Caco-2 (cell line): ENCODE data around the gene PAWR. TPM values are rescaled to one million over a fixed set of nuclear protein-coding genes. Genes with fewer than 3 reads are reported as not detected.
"Not testable (repeated sequence)": the region's sequence is repeated elsewhere in the genome, so short reads cannot be mapped to it uniquely, and the experiment has no call there.

Source experiments
- BruUV-seq: library from RNA; stranded (reverse); fragments of 400-500 nt; replicated peaks from 2 replicates; lab custom pipeline; 2021; lab: Mats Ljungman, UMichigan
- CTCF ChIA-PET: fragments of 300-600 bp; sonication (Branson Sonifier 250); formaldehyde crosslinking; loops from one replicate; lab custom pipeline; 2022; ENCODE audit warnings: antibody characterized with exemption; lab: Charles Lee
- POLR2A ChIA-PET: fragments of 300-600 bp; sonication (Branson Sonifier 250); formaldehyde crosslinking; loops from one replicate; lab custom pipeline; 2022; ENCODE audit warnings: antibody characterized with exemption; lab: Charles Lee
- DNase-seq, 2 experiments: peaks; one replicate each; pipeline versions ENCODE4 v3.0.0 to v3.0.0-alpha.2; 2020 to 2022
- H3K27me3 ChIP-seq: replicated peaks from 2 replicates; pipeline ENCODE4 v1.6.0; 2011; ENCODE audit warnings: low read length; ENCODE audit not compliant: control insufficient read depth, insufficient read depth
- H3K36me3 ChIP-seq: 2 replicates; pipeline ENCODE4 v1.5.1; 2011; ENCODE audit warnings: low read length; ENCODE audit not compliant: control insufficient read depth, insufficient read depth
- H3K4me1 ChIP-seq: fragments of 250-450 bp; sonication (Bioruptor Pico); 2 replicates; pipeline ENCODE4 v1.5.1; 2020; ENCODE audit warnings: mild to moderate bottlenecking
- H3K4me3 ChIP-seq: 2 replicates; pipeline ENCODE4 v1.5.1; 2011; ENCODE audit warnings: low read depth, mild to moderate bottlenecking, control low read depth, low read length
- H3K9me3 ChIP-seq: fragments of 250-450 bp; sonication (Bioruptor Pico); 2 replicates; pipeline ENCODE4 v1.5.1; 2020; ENCODE audit warnings: mild to moderate bottlenecking, moderate library complexity
- H3K27ac Mint-ChIP-seq: one replicate; pipeline ENCODE4 v1.8.0; 2022; ENCODE audit warnings: mixed read lengths; ENCODE audit not compliant: unreplicated experiment
- H3K27me3 Mint-ChIP-seq: one replicate; pipeline ENCODE4 v1.8.0; 2022; ENCODE audit warnings: mixed read lengths; ENCODE audit not compliant: insufficient read depth, unreplicated experiment
- H3K36me3 Mint-ChIP-seq: one replicate; pipeline ENCODE4 v1.8.0; 2022; ENCODE audit warnings: mild to moderate bottlenecking, mixed read lengths; ENCODE audit not compliant: insufficient read depth, unreplicated experiment
- H3K4me1 Mint-ChIP-seq: one replicate; pipeline ENCODE4 v1.8.0; 2022; ENCODE audit warnings: low read depth, mixed read lengths; ENCODE audit not compliant: unreplicated experiment
- H3K4me3 Mint-ChIP-seq: one replicate; pipeline ENCODE4 v1.8.0; 2022; ENCODE audit warnings: mild to moderate bottlenecking, moderate library complexity, mixed read lengths; ENCODE audit not compliant: unreplicated experiment
- H3K9me3 Mint-ChIP-seq: one replicate; pipeline ENCODE4 v1.8.0; 2022; ENCODE audit warnings: mixed read lengths; ENCODE audit not compliant: unreplicated experiment
- CTCF ChIP-seq, 2 experiments: fragments of 200-600 bp in 1 of 2; IDR thresholded peaks; 1 replicate in 1 of 2; 2 replicates in 1 of 2; pipeline versions ENCODE4 v1.5.1 to v1.8.0; 2011 to 2022; ENCODE audit warnings: antibody characterized with exemption in 1 of 2, control low read depth in 1 of 2, inconsistent platforms in 1 of 2, low read depth in 1 of 2, low read length in 1 of 2, mild to moderate bottlenecking in 1 of 2, moderate library complexity in 1 of 2; ENCODE audit not compliant: insufficient read depth in 1 of 2, severe bottlenecking in 1 of 2, unreplicated experiment in 1 of 2
- intact Hi-C: fragments of 100-400 bp; cut with micrococcal nuclease; formaldehyde crosslinking; loops from one replicate; pipeline ENCODE4 v1.10.0; 2022; ENCODE audit not compliant: unreplicated experiment
- total RNA-seq: library from RNA; stranded (reverse); gene quantifications from 2 replicates; pipeline ENCODE4 v1.2.3, GENCODE V29; 2022

The PAWR gene
- total RNA-seq, 1 experiment from 2014 or later, result 157 TPM

GRCh38 chr12:79569679-79570078 is 121.1 kb downstream of the PAWR start:
- H3K4me1 Mint-ChIP-seq, result peaks cover 8% of the 10 kb centered on the region
- intact Hi-C loops, result no loop called here
- H3K4me1 ChIP-seq, result peaks cover 20% of the 10 kb centered on the region
- H3K9me3 ChIP-seq, result no peaks in the 10 kb centered on the region
- H3K36me3 ChIP-seq, result peaks cover 3% of the 10 kb centered on the region
- BruUV-seq, result no TSS peak
- H3K27me3 Mint-ChIP-seq, result no peaks in the 10 kb centered on the region
- ChIA-PET POLR2A (no interaction called here), CTCF (no interaction called here)
- DNase-seq, result no peak
- peaks cover 13% of the 10 kb centered on the region for H3K9me3 Mint-ChIP-seq
- no peak overlapping the region for H3K4me3 Mint-ChIP-seq
- H3K27me3 ChIP-seq, result no peaks in the 10 kb centered on the region
- peak overlapping the region; percentile 56 for H3K27ac Mint-ChIP-seq
- peaks cover 89% of the 10 kb centered on the region for H3K36me3 Mint-ChIP-seq
- no peak for TF ChIP-seq CTCF (IDR thresholded peaks at IDR 0.05; ENCODE audit: insufficient read depth in 1 of 2, low read depth in 1 of 2, low read length in 1 of 2, severe bottlenecking in 1 of 2, unreplicated experiment in 1 of 2)
- no peak overlapping the region for H3K4me3 ChIP-seq

- ChIA-PET CTCF (interaction anchor here (0.6 kb wide), 1 partner anchor 7 kb away, joined by 4 read pairs; no protein-coding TSS in a partner anchor), POLR2A (interaction anchor here (0.6 kb wide), 1 partner anchor 121 kb away, joined by 3 read pairs; no protein-coding TSS in a partner anchor)
- H3K27me3 Mint-ChIP-seq, result no peaks in the 10 kb centered on the region
- peaks cover 2% of the 10 kb centered on the region; the same call in 1 of the 2 replicates for H3K36me3 ChIP-seq
- no peak overlapping the region for H3K4me3 ChIP-seq
- peaks cover 22% of the 10 kb centered on the region for H3K9me3 Mint-ChIP-seq
- peaks cover 87% of the 10 kb centered on the region for H3K36me3 Mint-ChIP-seq
- H3K4me3 Mint-ChIP-seq, result no peak overlapping the region
- no peaks in the 10 kb centered on the region for H3K27me3 ChIP-seq
- no TSS peak for BruUV-seq
- peaks cover 8% of the 10 kb centered on the region for H3K4me1 Mint-ChIP-seq
- H3K4me1 ChIP-seq, result peaks cover 20% of the 10 kb centered on the region
- H3K27ac Mint-ChIP-seq, result peak overlapping the region; percentile 19
- TF ChIP-seq CTCF (IDR thresholded peaks at IDR 0.05; ENCODE audit: insufficient read depth in 1 of 2, low read depth in 1 of 2, low read length in 1 of 2, severe bottlenecking in 1 of 2, unreplicated experiment in 1 of 2), result no peak
- intact Hi-C loops, result no loop called here
- no peaks in the 10 kb centered on the region for H3K9me3 ChIP-seq
- DNase-seq, result no peak
Observed at GRCh38 chr12:79567175-79567563, 123.6 kb downstream of the PAWR start.

GRCh38 chr12:79566452-79567174 is 124.2 kb downstream of the PAWR start:
- ChIA-PET POLR2A (interaction anchor here (0.6 kb wide), 1 partner anchor 122 kb away, joined by 3 read pairs; no protein-coding TSS in a partner anchor), CTCF (interaction anchor here (0.6 kb wide), 1 partner anchor 8 kb away, joined by 4 read pairs; no protein-coding TSS in a partner anchor)
- Histone ChIP-seq H3K4me3 (no peak overlapping the region), H3K27me3 (no peaks in the 10 kb centered on the region), H3K36me3 (peaks cover 2% of the 10 kb centered on the region; the same call in 1 of the 2 replicates), H3K9me3 (peaks cover under 1% of the 10 kb centered on the region; the same call in 1 of the 2 replicates), H3K4me1 (peaks cover 20% of the 10 kb centered on the region)
- H3K9me3 Mint-ChIP-seq, result peaks cover 22% of the 10 kb centered on the region
- no peak for DNase-seq
- TF ChIP-seq CTCF (IDR thresholded peaks at IDR 0.05; ENCODE audit: insufficient read depth in 1 of 2, low read depth in 1 of 2, low read length in 1 of 2, severe bottlenecking in 1 of 2, unreplicated experiment in 1 of 2), result no peak
- no peaks in the 10 kb centered on the region for H3K27me3 Mint-ChIP-seq
- H3K27ac Mint-ChIP-seq, result peak overlapping the region; percentile 73
- BruUV-seq, result no TSS peak
- peaks cover 8% of the 10 kb centered on the region for H3K4me1 Mint-ChIP-seq
- intact Hi-C loops, result no loop called here
- H3K36me3 Mint-ChIP-seq, result peaks cover 88% of the 10 kb centered on the region
- H3K4me3 Mint-ChIP-seq, result no peak overlapping the region

GRCh38 chr12:79564727-79565350 is 125.9 kb downstream of the PAWR start:
- H3K4me3 ChIP-seq, H3K4me3 Mint-ChIP-seq, H3K27me3 Mint-ChIP-seq, H3K9me3 ChIP-seq, POLR2A ChIA-PET, H3K27me3 ChIP-seq, intact Hi-C loops, H3K36me3 ChIP-seq, H3K4me1 Mint-ChIP-seq, BruUV-seq, DNase-seq, CTCF ChIA-PET: not testable (repeated sequence)
- Mint-ChIP-seq H3K36me3 (peaks cover 94% of the 10 kb centered on the region), H3K27ac (peak overlapping the region; percentile 39), H3K9me3 (peaks cover 22% of the 10 kb centered on the region)
- peaks cover 36% of the 10 kb centered on the region for H3K4me1 ChIP-seq
